Midbrain (tissue), 1 donor: Measurements from ENCODE around the gene MTCL1.

Experiments used
- DNase-seq: peaks from one replicate; lab custom pipeline; 2025; lab: John Stamatoyannopoulos, UW

Gene MTCL1

DNA sequence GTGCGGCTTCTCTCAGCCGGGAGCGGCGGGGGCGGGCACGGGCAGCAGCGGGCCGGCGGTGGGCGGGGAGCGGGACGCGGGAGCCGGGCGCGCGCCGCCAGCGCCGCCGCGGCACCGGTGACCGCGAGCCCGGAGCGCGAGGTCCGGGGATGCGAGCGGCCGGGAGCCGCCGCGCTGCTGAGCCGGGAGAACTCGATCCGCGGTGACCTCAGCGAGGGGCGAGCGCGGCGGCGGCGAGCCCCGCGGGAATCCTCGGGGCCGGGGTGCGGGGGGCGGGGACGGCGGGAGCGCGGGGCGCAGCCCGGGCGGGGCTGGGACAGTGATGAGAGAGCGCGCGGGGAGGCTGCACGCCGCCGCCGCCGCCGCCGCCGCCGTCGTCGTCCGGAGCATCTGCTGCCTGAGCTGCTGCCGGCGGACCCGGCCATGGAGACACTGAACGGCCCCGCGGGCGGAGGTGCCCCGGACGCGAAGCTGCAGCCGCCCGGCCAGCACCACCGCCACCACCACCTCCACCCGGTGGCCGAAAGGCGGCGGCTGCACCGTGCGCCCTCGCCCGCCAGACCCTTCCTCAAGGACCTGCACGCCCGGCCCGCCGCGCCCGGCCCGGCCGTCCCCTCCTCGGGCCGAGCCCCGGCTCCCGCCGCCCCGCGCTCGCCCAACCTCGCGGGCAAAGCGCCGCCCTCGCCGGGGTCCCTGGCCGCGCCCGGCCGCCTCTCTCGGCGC lies at the start of gene MTCL1:
Gene MTCL1, plus strand, starts transcription at position 319 of the 723 bp plus-strand sequence. Its CDS starts 105 bp downstream, at position 424.
- DNase-seq = no peak

DNA sequence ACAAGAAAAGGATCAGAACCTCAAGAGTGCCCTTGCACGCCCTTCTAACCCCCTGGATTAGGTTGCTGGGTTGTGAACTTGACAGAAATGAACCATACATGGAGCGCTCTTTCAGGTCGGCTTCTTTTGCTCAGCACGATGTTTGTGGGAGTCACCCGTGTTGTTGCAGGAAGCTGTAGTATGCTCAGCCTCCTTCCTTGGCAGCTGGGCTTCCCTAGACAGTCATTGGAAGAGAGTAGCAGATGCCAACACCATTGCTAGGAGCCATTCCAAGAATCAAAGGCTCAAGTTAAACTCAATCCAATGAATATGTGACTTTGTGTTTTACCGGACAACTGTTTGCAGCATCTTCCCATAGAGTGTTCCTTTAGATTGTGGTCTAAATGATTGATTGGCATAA lies 49.1 kb upstream of the MTCL1 start:
- DNase-seq = no peak

DNA sequence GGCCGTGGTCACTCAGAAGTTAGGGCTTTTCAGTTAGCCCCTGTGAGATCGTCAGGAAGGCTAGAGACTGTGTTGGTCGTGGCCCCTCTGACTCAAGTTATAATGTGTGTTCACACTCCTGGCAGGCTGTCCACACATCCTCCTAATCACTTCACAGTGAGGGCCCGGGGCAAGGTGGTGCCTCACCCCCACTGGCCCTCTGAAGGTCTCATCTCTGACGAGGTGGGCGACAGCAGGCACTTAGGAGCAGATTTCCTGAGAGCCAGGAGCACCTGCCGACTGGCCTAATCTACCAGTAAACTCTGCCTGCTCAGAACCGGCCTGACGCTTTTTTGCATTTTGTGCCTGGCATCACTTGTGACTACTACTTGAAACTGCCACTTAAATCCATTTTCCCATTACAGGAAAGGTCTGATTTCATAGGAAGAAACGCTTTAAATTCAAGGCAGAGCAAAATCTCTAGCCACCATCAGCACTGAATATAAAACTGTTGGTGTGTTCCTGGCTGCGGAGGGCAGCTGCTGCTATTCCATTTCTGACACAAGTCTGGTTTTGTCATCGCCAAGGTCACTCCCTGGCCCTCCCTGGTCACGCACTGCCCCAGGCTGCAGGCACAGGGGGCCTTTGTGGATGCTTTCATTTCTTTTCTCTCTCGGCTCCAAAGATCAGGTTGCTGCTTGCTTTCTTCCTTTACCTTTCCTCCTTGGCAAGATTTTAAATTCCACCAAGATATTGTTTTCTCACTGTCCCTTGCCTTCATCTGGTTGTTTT lies 48.1 kb upstream of the MTCL1 start:
- DNase-seq = peak; percentile 22

DNA sequence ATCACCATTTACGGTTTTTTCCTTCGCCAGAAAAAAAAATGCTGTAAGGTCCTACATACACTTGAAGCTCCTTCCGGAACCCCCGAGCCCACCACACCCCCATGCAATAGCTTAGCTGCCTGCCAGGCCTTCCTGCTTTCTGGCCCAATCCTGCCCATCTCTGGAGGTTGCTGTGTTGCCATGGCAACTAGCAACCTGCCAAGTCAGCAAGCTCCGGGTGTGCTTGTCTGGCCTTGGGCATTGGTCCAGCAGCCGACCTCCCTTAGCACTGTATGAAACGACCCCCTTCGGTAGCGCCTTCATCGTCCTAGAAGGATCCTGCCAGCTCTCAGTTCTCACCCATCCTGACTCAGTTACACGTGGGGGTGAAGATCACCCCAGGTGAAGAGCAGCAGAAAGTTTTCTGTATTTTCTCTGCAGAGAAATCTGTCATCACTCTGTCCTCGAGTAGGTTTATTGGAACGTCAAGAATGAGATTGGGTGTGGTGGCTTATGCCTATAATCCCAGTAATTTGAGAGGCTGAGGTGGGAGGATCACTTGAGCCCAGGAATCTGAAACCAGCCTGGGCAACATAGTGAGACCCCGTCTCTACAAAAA lies 47.4 kb upstream of the MTCL1 start:
- DNase-seq = no peak

DNA sequence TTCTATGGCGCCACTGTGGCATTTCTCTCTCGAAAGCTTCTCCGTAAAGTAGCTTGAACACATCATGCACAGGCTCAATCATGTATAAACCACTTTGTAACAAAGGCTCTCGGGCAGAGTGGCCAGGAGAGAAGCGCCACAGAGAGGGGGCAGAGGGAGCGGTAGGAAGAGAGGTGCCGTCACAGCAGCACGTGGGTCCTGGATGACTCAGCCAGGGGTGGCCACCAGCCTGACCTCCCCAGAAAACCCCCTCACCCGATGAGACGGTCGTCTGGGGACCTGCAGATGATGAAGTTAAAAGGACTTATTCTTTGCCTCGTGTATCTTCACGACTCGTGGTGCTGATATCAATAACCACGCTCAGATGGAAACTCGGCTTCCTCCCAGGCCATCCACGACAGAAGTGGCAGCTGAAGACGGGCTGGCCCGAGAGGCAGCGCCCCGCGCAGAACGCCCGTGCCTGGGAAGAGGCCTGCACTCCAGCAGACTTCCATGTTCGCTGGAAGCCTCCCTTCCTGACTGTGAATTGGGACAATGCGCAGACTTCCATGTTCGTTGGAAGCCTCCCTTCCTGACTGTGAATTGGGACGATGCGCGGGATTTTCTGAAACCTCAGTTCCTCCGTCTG lies 46.4 kb upstream of the MTCL1 start:
- DNase-seq = no peak

GRCh38 chr18:8659609-8660242 lies 45.6 kb upstream of the MTCL1 start:
- DNase-seq = no peak

GRCh38 chr18:8660316-8660715 lies 45.0 kb upstream of the MTCL1 start:
- DNase-seq = no peak

- DNase-seq = no peak
Measured at GRCh38 chr18:8661754-8662559, 43.4 kb upstream of the MTCL1 start.

GRCh38 chr18:8662560-8663255 lies 42.6 kb upstream of the MTCL1 start:
- DNase-seq = no peak

GRCh38 chr18:8667846-8668245 lies 37.5 kb upstream of the MTCL1 start:
- no peak for DNase-seq

- no peak for DNase-seq
Measured at GRCh38 chr18:8668381-8668780, 37.0 kb upstream of the MTCL1 start.

DNA sequence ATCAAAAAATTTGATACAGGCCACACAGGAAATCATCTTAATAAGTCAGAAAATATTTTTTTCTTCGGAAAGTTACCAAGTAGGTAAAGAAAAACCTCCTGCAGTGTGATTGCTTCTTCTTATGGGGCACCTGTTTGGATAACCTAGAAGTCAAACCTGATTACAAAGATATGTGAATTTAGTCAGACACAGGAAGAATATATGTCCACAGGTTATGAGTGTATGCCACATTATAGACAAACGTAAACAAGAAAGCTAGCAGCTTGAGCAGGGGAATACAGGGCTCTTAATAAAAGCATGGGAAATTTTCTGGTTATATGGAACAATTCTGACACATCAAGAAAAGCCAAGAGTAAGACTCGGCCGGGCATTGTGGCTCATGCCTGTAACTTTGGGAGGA lies 35.8 kb upstream of the MTCL1 start:
- DNase-seq = no peak

- DNase-seq = no peak
Measured at GRCh38 chr18:8673256-8674209, 31.8 kb upstream of the MTCL1 start.

GRCh38 chr18:8675057-8675456 lies 30.3 kb upstream of the MTCL1 start:
- no peak for DNase-seq

DNA sequence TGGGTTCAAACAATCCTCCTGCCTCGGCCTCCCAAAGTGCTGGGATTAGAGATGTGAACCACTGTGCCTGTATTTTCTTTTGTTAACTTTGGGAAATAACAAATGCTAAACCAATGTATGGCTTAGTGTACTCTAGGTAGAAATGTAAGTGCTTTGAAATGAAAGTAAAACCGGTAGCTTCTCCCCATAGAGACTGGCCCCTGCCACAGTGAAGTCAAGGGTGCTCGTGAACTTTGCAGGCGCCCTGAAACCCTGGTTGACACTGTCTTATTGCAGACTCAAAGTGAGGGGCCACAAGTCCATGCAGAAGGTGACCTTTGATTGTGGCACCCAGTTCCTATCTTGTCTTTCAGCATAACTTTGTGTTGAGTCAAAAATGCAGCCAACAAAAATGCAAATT lies 24.2 kb upstream of the MTCL1 start:
- DNase-seq = no peak

GRCh38 chr18:8684577-8684976 lies 20.8 kb upstream of the MTCL1 start:
- no peak for DNase-seq

DNA sequence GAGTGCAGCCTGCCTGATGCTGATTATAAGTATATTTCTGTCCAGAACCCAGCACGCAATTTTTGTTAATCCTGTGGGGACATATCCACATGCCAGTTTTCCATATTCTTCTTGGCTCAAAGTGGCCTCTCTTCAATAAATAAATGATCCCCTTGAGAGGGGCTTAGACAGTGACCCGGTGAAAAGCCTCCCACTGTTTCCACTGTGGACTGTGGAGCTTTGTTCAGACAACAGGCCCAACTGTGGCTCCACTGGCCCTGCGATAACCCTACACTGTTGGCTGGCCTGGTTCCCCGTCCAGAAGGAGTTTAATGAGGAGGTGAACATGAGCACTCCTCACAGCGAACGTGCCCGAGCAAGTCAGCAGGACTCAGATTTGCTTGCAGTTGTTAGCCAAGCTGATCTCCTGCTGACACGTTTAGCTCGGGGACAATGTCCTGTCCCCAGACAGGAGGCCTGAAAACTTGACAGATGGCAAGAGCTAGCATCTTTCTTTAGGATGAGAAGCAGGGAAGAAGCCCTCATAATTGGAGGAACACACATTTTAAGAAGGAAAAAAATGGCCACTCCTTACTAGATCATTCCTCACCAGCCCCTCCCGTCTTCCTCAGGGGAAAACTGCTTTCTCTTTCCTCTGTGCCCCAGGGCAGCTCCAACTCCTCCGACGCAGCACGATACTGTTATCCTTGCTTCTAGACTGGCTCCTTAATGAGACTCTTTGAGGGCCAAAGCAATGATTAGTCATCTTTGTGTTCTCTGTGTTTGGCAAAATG lies 20.0 kb upstream of the MTCL1 start:
- no peak for DNase-seq

DNA sequence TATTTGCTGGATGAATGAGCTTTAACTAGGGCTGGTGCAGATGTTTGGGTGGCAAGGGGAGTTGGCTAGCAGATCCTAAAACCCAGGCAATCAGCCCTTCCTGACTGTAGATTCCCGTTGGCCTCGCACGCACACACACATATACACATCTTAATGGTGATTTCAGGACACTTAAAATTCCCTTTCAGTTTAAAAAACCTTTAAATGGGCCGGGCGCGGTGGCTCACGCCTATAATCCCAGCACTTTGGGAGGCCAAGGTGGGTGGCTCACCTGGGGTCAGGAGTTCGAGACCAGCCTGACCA lies 19.5 kb upstream of the MTCL1 start:
- DNase-seq = no peak

DNA sequence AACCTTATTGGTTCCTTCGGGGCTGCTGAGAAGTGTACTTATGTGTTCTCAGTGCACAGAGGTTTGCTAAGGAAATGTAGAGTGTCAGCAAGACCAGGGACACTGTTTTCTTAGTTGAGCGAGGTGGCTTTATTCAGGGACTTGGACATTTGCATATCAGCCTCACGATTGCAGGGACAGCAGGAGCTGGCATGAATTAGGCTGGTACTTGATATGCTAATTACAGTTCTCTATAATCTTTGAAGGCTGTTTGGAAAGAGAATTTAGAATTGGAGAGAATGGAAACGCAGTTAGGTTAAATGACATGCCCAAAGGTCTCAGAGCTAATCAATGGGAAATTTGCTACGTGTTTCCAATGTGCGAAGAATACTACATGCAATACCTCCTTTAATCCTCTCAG lies 18.7 kb upstream of the MTCL1 start:
- DNase-seq = no peak
